Neural cell (in vitro differentiated cells): Measurements from ENCODE around the gene ZBTB5. TPM values are rescaled to one million over a fixed set of nuclear protein-coding genes. Genes with fewer than 3 reads are reported as not detected.

Source experiments
- H2AFZ ChIP-seq: fragments of 200-600, 300-800 bp; sonication (generic), shearing (Covaris generic); 2 replicates; pipeline ENCODE4 v1.6.0; 2014; ENCODE audit warnings: low read depth, mild to moderate bottlenecking, antibody characterized with exemption, low read length, moderate library complexity
- H3F3A ChIP-seq: fragments of 200-600 bp; shearing (Covaris generic); 2 replicates; pipeline ENCODE4 v1.6.1; 2016; ENCODE audit warnings: mild to moderate bottlenecking, moderate library complexity, mixed read lengths, antibody characterized with exemption, low read length; ENCODE audit not compliant: insufficient read depth, poor library complexity, severe bottlenecking
- H3K27ac ChIP-seq: fragments of 200-600, 300-800 bp; sonication (generic), shearing (Covaris generic); 2 replicates; pipeline ENCODE4 v1.5.1; 2014; ENCODE audit warnings: mild to moderate bottlenecking, low read length, moderate library complexity
- H3K27me3 ChIP-seq: fragments of 300-800, 200-600 bp; sonication (generic), shearing (Covaris generic); 2 replicates; pipeline ENCODE4 v1.6.0; 2014; ENCODE audit warnings: mild to moderate bottlenecking, low read depth, low read length, moderate library complexity; ENCODE audit not compliant: insufficient read depth
- H3K36me3 ChIP-seq: fragments of 300-800, 200-600 bp; sonication (generic), shearing (Covaris generic); 2 replicates; pipeline ENCODE4 v1.5.1; 2014; ENCODE audit warnings: mild to moderate bottlenecking, antibody characterized with exemption, low read length, moderate library complexity; ENCODE audit not compliant: insufficient read depth
- H3K4me2 ChIP-seq: fragments of 300-800, 200-600 bp; sonication (generic), shearing (Covaris generic); 2 replicates; pipeline ENCODE4 v1.6.0; 2014; ENCODE audit warnings: mild to moderate bottlenecking, low read length
- H3K4me3 ChIP-seq: fragments of 300-800, 200-600 bp; sonication (generic), shearing (Covaris generic); 2 replicates; pipeline ENCODE4 v1.5.1; 2014; ENCODE audit warnings: mild to moderate bottlenecking, low read length, moderate library complexity
- H3K79me2 ChIP-seq: fragments of 200-600 bp; shearing (Covaris generic); replicated peaks from 2 replicates; pipeline ENCODE4 v1.6.0; 2014; ENCODE audit warnings: mild to moderate bottlenecking, low read length, moderate library complexity; ENCODE audit not compliant: insufficient read depth
- H3K9ac ChIP-seq: fragments of 300-800, 200-600 bp; sonication (generic), shearing (Covaris generic); 2 replicates; pipeline ENCODE4 v1.6.1; 2016; ENCODE audit warnings: mild to moderate bottlenecking, low read length, mixed read lengths
- H3K9me2 ChIP-seq: fragments of 200-600 bp; shearing (Covaris generic); 2 replicates; pipeline ENCODE4 v1.6.1; 2016; ENCODE audit warnings: mild to moderate bottlenecking, low read length, mixed read lengths; ENCODE audit not compliant: insufficient read depth
- H3K9me3 ChIP-seq: fragments of 200-600, 300-800 bp; sonication (generic), shearing (Covaris generic); 2 replicates; pipeline ENCODE4 v1.6.1; 2016; ENCODE audit warnings: mild to moderate bottlenecking, mixed run types, low read length, moderate library complexity, mixed read lengths
- H4K20me1 ChIP-seq: fragments of 200-600 bp; shearing (Covaris generic); 2 replicates; pipeline ENCODE4 v1.6.1; 2016; ENCODE audit warnings: mild to moderate bottlenecking, mixed run types; ENCODE audit not compliant: insufficient read depth
- EP300 ChIP-seq: fragments of 450-650 bp; conservative IDR thresholded peaks from 2 replicates; pipeline ENCODE4 v1.6.1; 2014; ENCODE audit warnings: antibody characterized with exemption, mild to moderate bottlenecking, moderate library complexity; ENCODE audit not compliant: poor library complexity, severe bottlenecking
- EZH2 ChIP-seq: fragments of 200-600, 300-800 bp; shearing (Covaris generic), sonication (generic); IDR thresholded peaks from 2 replicates; pipeline ENCODE4 v1.6.1; 2014; ENCODE audit warnings: antibody characterized with exemption, low read length, borderline replicate concordance, mild to moderate bottlenecking; ENCODE audit not compliant: insufficient read depth, poor library complexity, severe bottlenecking
- MXI1 ChIP-seq: fragments of 450-650 bp; conservative IDR thresholded peaks from 2 replicates; pipeline ENCODE4 v1.6.1; 2014; ENCODE audit warnings: antibody characterized with exemption, mild to moderate bottlenecking; ENCODE audit not compliant: poor library complexity, severe bottlenecking
- POLR2AphosphoS5 ChIP-seq: IDR thresholded peaks from 2 replicates; pipeline ENCODE4 v1.6.1; 2012
- RAD21 ChIP-seq: fragments of 450-650 bp; conservative IDR thresholded peaks from 2 replicates; pipeline ENCODE4 v1.6.1; 2014; ENCODE audit warnings: antibody characterized with exemption, mild to moderate bottlenecking, moderate library complexity
- SMC3 ChIP-seq: fragments of 450-650 bp; conservative IDR thresholded peaks from 2 replicates; pipeline ENCODE4 v1.6.1; 2014; ENCODE audit warnings: antibody characterized with exemption, mild to moderate bottlenecking, moderate library complexity; ENCODE audit not compliant: poor library complexity
- TAF1 ChIP-seq: IDR thresholded peaks from 2 replicates; pipeline ENCODE4 v1.6.1; 2012; ENCODE audit warnings: low read depth
- polyA plus RNA-seq: library from polyadenylated mRNA; depleted of rRNA; stranded (reverse); fragments of >200 nt; gene quantifications from 2 replicates; pipeline ENCODE4 v1.2.3, GENCODE V29; 2014
- TF ChIP-seq, protein P1 (sequence below): fragments of 450-650 bp; IDR thresholded peaks from 2 replicates; pipeline ENCODE4 v1.5.1; 2014; ENCODE audit warnings: antibody characterized with exemption, mild to moderate bottlenecking, moderate library complexity; ENCODE audit not compliant: poor library complexity, severe bottlenecking
- TF ChIP-seq, protein P2 (sequence below): IDR thresholded peaks from 2 replicates; pipeline ENCODE4 v1.6.1; 2012; ENCODE audit warnings: borderline replicate concordance

The ZBTB5 gene
- polyA plus RNA-seq, 1 donor from 2014 or later = 21.0 TPM

DNA sequence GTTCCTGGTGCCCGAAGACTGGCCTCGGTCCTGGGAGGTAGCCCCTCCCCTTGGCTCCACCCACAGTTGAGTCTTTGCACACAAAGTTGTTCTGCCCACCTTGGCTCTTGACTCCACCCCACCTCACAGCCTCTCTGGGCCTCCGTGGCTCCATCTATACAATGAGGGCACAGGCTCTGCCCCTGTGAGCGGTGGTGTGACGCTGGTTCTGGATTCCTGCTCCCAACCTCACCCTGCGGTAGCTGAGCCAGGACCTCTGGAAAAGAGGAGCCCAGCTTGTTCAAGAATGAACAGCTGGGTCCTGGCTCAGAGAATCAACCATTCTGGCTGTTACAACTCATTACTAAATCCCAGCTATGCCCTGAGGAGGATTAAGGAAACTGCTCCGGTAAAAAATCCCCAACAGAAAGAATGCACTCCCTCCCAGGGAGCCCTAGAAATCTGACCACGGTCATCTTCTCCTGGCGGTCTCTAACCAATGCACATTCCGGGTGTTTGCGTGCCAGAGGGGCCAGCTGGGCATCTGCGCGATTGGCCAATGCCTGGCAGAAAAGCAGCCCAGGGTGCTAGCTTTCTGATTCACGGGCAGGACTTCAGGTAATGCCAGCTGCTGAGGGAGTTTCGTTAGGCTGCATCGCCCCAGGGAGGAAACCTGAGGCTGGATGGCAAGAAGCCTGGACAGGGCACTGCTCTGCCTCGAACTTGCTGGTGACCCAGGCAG lies 52.7 kb downstream of the ZBTB5 start:
- TF ChIP-seq, protein P1, sequence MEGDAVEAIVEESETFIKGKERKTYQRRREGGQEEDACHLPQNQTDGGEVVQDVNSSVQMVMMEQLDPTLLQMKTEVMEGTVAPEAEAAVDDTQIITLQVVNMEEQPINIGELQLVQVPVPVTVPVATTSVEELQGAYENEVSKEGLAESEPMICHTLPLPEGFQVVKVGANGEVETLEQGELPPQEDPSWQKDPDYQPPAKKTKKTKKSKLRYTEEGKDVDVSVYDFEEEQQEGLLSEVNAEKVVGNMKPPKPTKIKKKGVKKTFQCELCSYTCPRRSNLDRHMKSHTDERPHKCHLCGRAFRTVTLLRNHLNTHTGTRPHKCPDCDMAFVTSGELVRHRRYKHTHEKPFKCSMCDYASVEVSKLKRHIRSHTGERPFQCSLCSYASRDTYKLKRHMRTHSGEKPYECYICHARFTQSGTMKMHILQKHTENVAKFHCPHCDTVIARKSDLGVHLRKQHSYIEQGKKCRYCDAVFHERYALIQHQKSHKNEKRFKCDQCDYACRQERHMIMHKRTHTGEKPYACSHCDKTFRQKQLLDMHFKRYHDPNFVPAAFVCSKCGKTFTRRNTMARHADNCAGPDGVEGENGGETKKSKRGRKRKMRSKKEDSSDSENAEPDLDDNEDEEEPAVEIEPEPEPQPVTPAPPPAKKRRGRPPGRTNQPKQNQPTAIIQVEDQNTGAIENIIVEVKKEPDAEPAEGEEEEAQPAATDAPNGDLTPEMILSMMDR = no peak
- TF ChIP-seq, protein P2, sequence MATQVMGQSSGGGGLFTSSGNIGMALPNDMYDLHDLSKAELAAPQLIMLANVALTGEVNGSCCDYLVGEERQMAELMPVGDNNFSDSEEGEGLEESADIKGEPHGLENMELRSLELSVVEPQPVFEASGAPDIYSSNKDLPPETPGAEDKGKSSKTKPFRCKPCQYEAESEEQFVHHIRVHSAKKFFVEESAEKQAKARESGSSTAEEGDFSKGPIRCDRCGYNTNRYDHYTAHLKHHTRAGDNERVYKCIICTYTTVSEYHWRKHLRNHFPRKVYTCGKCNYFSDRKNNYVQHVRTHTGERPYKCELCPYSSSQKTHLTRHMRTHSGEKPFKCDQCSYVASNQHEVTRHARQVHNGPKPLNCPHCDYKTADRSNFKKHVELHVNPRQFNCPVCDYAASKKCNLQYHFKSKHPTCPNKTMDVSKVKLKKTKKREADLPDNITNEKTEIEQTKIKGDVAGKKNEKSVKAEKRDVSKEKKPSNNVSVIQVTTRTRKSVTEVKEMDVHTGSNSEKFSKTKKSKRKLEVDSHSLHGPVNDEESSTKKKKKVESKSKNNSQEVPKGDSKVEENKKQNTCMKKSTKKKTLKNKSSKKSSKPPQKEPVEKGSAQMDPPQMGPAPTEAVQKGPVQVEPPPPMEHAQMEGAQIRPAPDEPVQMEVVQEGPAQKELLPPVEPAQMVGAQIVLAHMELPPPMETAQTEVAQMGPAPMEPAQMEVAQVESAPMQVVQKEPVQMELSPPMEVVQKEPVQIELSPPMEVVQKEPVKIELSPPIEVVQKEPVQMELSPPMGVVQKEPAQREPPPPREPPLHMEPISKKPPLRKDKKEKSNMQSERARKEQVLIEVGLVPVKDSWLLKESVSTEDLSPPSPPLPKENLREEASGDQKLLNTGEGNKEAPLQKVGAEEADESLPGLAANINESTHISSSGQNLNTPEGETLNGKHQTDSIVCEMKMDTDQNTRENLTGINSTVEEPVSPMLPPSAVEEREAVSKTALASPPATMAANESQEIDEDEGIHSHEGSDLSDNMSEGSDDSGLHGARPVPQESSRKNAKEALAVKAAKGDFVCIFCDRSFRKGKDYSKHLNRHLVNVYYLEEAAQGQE = no peak
- TF ChIP-seq POLR2AphosphoS5 (no peak), SMC3 (no peak), RAD21 (no peak), EZH2 (no peak)
- H3K9me3 ChIP-seq = no peaks in the 10 kb centered on the region
- no peak overlapping the region for H3K27ac ChIP-seq
- no peak overlapping the region for H3K9ac ChIP-seq
- no peaks in the 10 kb centered on the region for H3K79me2 ChIP-seq
- H3K9me2 ChIP-seq = no peaks in the 10 kb centered on the region
- H4K20me1 ChIP-seq = no peaks in the 10 kb centered on the region
- H3K4me3 ChIP-seq = no peak overlapping the region
- H3K4me2 ChIP-seq = no peak overlapping the region
- no peaks in the 10 kb centered on the region for H3F3A ChIP-seq
- no peaks in the 10 kb centered on the region for H3K27me3 ChIP-seq
- no peaks in the 10 kb centered on the region for H3K36me3 ChIP-seq
- H2AFZ ChIP-seq = no peak overlapping the region

DNA sequence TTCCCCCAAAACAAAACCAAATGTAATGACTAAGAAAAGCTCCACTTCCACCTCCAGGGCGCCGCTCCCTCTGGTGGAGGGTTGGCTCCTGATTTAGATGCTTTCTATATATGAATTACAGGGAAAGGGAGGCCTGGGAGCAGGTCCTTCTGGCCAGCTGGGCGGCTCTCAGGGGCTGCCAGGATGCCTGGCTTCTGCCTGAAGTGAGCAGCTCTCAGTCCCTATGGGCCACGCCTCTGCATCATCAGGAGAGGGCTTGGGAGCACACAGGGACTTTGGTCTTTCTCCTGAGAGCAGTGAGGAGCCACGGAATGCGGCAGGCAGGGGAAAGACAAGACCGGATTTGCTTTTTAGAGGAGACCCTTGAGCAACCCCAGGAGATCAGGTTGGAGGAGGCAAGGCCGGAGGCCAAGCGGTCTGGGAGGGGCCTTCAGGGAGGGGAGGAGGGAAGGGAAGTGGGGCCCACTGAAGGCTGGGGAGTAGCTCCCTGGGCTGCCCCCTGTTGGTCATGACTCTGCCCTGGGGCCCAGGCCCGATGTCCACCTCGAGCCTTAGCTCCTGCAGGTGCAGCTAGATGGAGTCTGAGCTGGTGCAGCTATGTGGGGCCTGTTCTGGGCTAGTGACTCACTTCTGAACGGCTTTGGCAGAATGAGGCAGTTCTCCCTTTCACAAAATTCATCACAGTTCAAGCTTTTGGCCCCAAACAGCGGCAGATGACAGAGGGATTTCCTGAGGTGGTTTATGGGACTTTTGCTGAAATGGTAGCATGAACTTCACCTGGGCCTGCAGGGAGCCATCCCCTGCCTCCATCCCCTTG lies 54.1 kb downstream of the ZBTB5 start:
- no peak overlapping the region for H2AFZ ChIP-seq
- H3K79me2 ChIP-seq = no peaks in the 10 kb centered on the region
- no peaks in the 10 kb centered on the region for H3F3A ChIP-seq
- H3K27me3 ChIP-seq = no peaks in the 10 kb centered on the region
- H4K20me1 ChIP-seq = no peaks in the 10 kb centered on the region
- no peak overlapping the region for H3K4me3 ChIP-seq
- no peaks in the 10 kb centered on the region for H3K9me2 ChIP-seq
- H3K9me3 ChIP-seq = no peaks in the 10 kb centered on the region
- no peak for TF ChIP-seq EP300
- no peak for TF ChIP-seq TAF1
- TF ChIP-seq POLR2AphosphoS5 = no peak
- TF ChIP-seq, protein P2 = no peak
- TF ChIP-seq, protein P1 = no peak
- TF ChIP-seq RAD21 = no peak
- no peak for TF ChIP-seq MXI1
- no peak for TF ChIP-seq SMC3
- no peak for TF ChIP-seq EZH2
- H3K36me3 ChIP-seq = no peaks in the 10 kb centered on the region
- H3K4me2 ChIP-seq = no peak overlapping the region
- no peak overlapping the region for H3K9ac ChIP-seq
- H3K27ac ChIP-seq = no peak overlapping the region
